Mesendoderm (in vitro differentiated cells): ENCODE data around the gene RECQL5.
A peak's percentile ranks its signal among the peaks of the same experiment; 100 is the strongest.

Experiments used
- DNase-seq: peaks from one replicate; pipeline ENCODE4 v3.0.0; 2013
- H2AK5ac ChIP-seq: 2 replicates; pipeline ENCODE4 v1.6.1; 2013; ENCODE audit warnings: low read length, inconsistent platforms
- H2BK120ac ChIP-seq: 2 replicates; pipeline ENCODE4 v1.6.1; 2013; ENCODE audit warnings: low read depth, mild to moderate bottlenecking, low read length, moderate library complexity, mixed read lengths
- H2BK15ac ChIP-seq: replicated peaks from 2 replicates; pipeline ENCODE4 v1.6.1; 2013; ENCODE audit warnings: low read depth, mild to moderate bottlenecking, moderate library complexity
- H2BK5ac ChIP-seq: 2 replicates; pipeline ENCODE4 v1.6.1; 2013; ENCODE audit warnings: low read length, inconsistent platforms
- H3K18ac ChIP-seq: 2 replicates; pipeline ENCODE4 v1.6.1; 2013; ENCODE audit warnings: mild to moderate bottlenecking, low read length, mixed read lengths
- H3K23ac ChIP-seq: one replicate; pipeline ENCODE4 v1.6.1; 2013; ENCODE audit warnings: low read length
- H3K27ac ChIP-seq: 2 replicates; pipeline ENCODE4 v1.5.1; 2013; ENCODE audit warnings: low read depth, mild to moderate bottlenecking, inconsistent platforms, low read length, moderate library complexity
- H3K27me3 ChIP-seq: 2 replicates; pipeline ENCODE4 v1.6.1; 2013; ENCODE audit warnings: low read length, control low read depth, mild to moderate bottlenecking, inconsistent platforms; ENCODE audit not compliant: insufficient read depth, poor library complexity
- H3K36me3 ChIP-seq: 2 replicates; pipeline ENCODE4 v1.6.1; 2013; ENCODE audit warnings: low read length, inconsistent platforms; ENCODE audit not compliant: control insufficient read depth, insufficient read depth
- H3K4ac ChIP-seq: one replicate; pipeline ENCODE4 v1.6.1; 2013; ENCODE audit warnings: low read depth, mild to moderate bottlenecking, low read length, moderate library complexity
- H3K4me1 ChIP-seq: 2 replicates; pipeline ENCODE4 v1.6.1; 2013; ENCODE audit warnings: low read depth, low read length, inconsistent platforms; ENCODE audit not compliant: control insufficient read depth
- H3K4me2 ChIP-seq: 2 replicates; pipeline ENCODE4 v1.6.1; 2013; ENCODE audit warnings: low read length
- H3K4me3 ChIP-seq: 2 replicates; pipeline ENCODE4 v1.5.1; 2013; ENCODE audit warnings: mild to moderate bottlenecking, low read length
- H3K56ac ChIP-seq: one replicate; pipeline ENCODE4 v1.6.1; 2013; ENCODE audit warnings: low read length
- H3K79me1 ChIP-seq: 2 replicates; pipeline ENCODE4 v1.6.1; 2013; ENCODE audit warnings: low read length, inconsistent platforms
- H3K79me2 ChIP-seq: 2 replicates; pipeline ENCODE4 v1.6.1; 2013; ENCODE audit warnings: mild to moderate bottlenecking, low read length; ENCODE audit not compliant: control insufficient read depth, insufficient read depth
- H3K9ac ChIP-seq: 2 replicates; pipeline ENCODE4 v1.6.1; 2013; ENCODE audit warnings: low read length, inconsistent platforms
- H4K5ac ChIP-seq: one replicate; pipeline ENCODE4 v1.6.1; 2013; ENCODE audit warnings: low read length
- H4K8ac ChIP-seq: one replicate; pipeline ENCODE4 v1.6.1; 2013; ENCODE audit warnings: low read depth, mild to moderate bottlenecking, control low read depth, low read length, moderate library complexity
- WGBS: extraction: QIAGEN DNeasy Blood & Tissue Kit; methylation state at CpG from one replicate; pipeline ENCODE4 v1.1.7; 2013; ENCODE audit warnings: low lambda C conversion rate, missing lambda C conversion rate; ENCODE audit not compliant: insufficient coverage; ENCODE audit errors: extremely low coverage; 5-methylcytosine and 5-hydroxymethylcytosine counted together

The RECQL5 gene

GRCh38 chr17:75672011-75672410 is 5.1 kb upstream of the RECQL5 start:
- no peak overlapping the region for H3K27ac ChIP-seq
- H3K79me2 ChIP-seq: peaks cover 27% of the 10 kb centered on the region
- peaks cover 9% of the 10 kb centered on the region for H3K79me1 ChIP-seq
- no peak overlapping the region for H3K4ac ChIP-seq
- no peaks in the 10 kb centered on the region for H3K4me1 ChIP-seq
- WGBS: no CpG with 5 or more reads among the region's 5 CpGs
- H3K27me3 ChIP-seq: no peaks in the 10 kb centered on the region
- H3K23ac ChIP-seq: no peak overlapping the region
- no peak overlapping the region for H3K4me3 ChIP-seq
- H4K8ac ChIP-seq: no peak overlapping the region
- no peak overlapping the region for H2BK5ac ChIP-seq
- H3K4me2 ChIP-seq: no peak overlapping the region
- no peak overlapping the region for H4K5ac ChIP-seq
- H3K36me3 ChIP-seq: no peaks in the 10 kb centered on the region
- no peak overlapping the region for H3K56ac ChIP-seq
- H2AK5ac ChIP-seq: no peak overlapping the region
- no peak overlapping the region for H2BK15ac ChIP-seq
- H3K9ac ChIP-seq: no peak overlapping the region
- H2BK120ac ChIP-seq: no peak overlapping the region
- H3K18ac ChIP-seq: no peak overlapping the region
- DNase-seq: no peak

GRCh38 chr17:75670868-75671267 is 3.9 kb upstream of the RECQL5 start:
- Histone ChIP-seq H2AK5ac (no peak overlapping the region), H3K4me3 (no peak overlapping the region), H3K27ac (no peak overlapping the region), H4K8ac (no peak overlapping the region), H2BK15ac (no peak overlapping the region), H3K56ac (no peak overlapping the region), H3K9ac (no peak overlapping the region), H3K79me2 (peaks cover 27% of the 10 kb centered on the region), H3K4me1 (no peaks in the 10 kb centered on the region), H3K4me2 (no peak overlapping the region), H2BK120ac (no peak overlapping the region), H4K5ac (no peak overlapping the region), H3K18ac (no peak overlapping the region), H2BK5ac (no peak overlapping the region), H3K36me3 (no peaks in the 10 kb centered on the region), H3K4ac (no peak overlapping the region), H3K79me1 (peaks cover 9% of the 10 kb centered on the region), H3K23ac (no peak overlapping the region), H3K27me3 (no peaks in the 10 kb centered on the region)
- DNase-seq: no peak
- WGBS: no CpG with 5 or more reads among the region's 5 CpGs

GRCh38 chr17:75668489-75668888 is 1.5 kb upstream of the RECQL5 start:
- H3K36me3 ChIP-seq: no peaks in the 10 kb centered on the region
- no peak overlapping the region for H2AK5ac ChIP-seq
- no peaks in the 10 kb centered on the region for H3K27me3 ChIP-seq
- no peak overlapping the region for H4K5ac ChIP-seq
- H3K23ac ChIP-seq: no peak overlapping the region
- H4K8ac ChIP-seq: no peak overlapping the region
- no peak overlapping the region for H3K4me3 ChIP-seq
- H2BK15ac ChIP-seq: no peak overlapping the region
- H3K27ac ChIP-seq: no peak overlapping the region
- H3K79me1 ChIP-seq: peaks cover 9% of the 10 kb centered on the region
- H3K9ac ChIP-seq: peak overlapping the region; percentile 18
- H3K79me2 ChIP-seq: peaks cover 27% of the 10 kb centered on the region
- no peak overlapping the region for H3K18ac ChIP-seq
- no CpG with 5 or more reads among the region's 4 CpGs for WGBS
- no peak for DNase-seq
- H3K4ac ChIP-seq: no peak overlapping the region
- no peak overlapping the region for H3K56ac ChIP-seq
- no peak overlapping the region for H2BK120ac ChIP-seq
- no peak overlapping the region for H2BK5ac ChIP-seq
- H3K4me2 ChIP-seq: no peak overlapping the region
- H3K4me1 ChIP-seq: no peaks in the 10 kb centered on the region

- Histone ChIP-seq H2BK5ac (no peak overlapping the region), H3K4me1 (no peaks in the 10 kb centered on the region), H2BK15ac (no peak overlapping the region), H3K23ac (no peak overlapping the region), H3K36me3 (no peaks in the 10 kb centered on the region), H3K9ac (peak overlapping the region; percentile 85), H3K4me2 (peak overlapping the region; percentile 32), H3K79me1 (peaks cover 9% of the 10 kb centered on the region), H3K4me3 (peak overlapping the region; percentile 83), H3K56ac (peak overlapping the region; percentile 95), H3K18ac (no peak overlapping the region), H4K8ac (no peak overlapping the region), H3K4ac (no peak overlapping the region), H3K27me3 (no peaks in the 10 kb centered on the region), H4K5ac (no peak overlapping the region), H3K79me2 (peaks cover 27% of the 10 kb centered on the region), H2AK5ac (no peak overlapping the region), H2BK120ac (no peak overlapping the region), H3K27ac (no peak overlapping the region)
- DNase-seq: no peak
- no CpG with 5 or more reads among the region's 4 CpGs for WGBS
Measured at GRCh38 chr17:75667825-75668224, 871 bp upstream of the RECQL5 start.

- DNase-seq: no peak
Measured at GRCh38 chr17:75665981-75666380, 973 bp downstream of the RECQL5 start.

GRCh38 chr17:75664099-75664549 is 2.8 kb downstream of the RECQL5 start:
- Histone ChIP-seq H3K4me3 (no peak overlapping the region), H3K79me1 (peaks cover 2% of the 10 kb centered on the region), H3K56ac (no peak overlapping the region), H4K8ac (no peak overlapping the region), H3K4me1 (no peaks in the 10 kb centered on the region), H4K5ac (no peak overlapping the region), H3K27me3 (no peaks in the 10 kb centered on the region), H3K4ac (no peak overlapping the region), H3K4me2 (no peak overlapping the region), H2BK15ac (no peak overlapping the region), H2BK5ac (no peak overlapping the region), H3K36me3 (peaks cover 2% of the 10 kb centered on the region), H3K9ac (no peak overlapping the region), H3K79me2 (peaks cover 16% of the 10 kb centered on the region), H3K18ac (no peak overlapping the region), H3K27ac (no peak overlapping the region), H2BK120ac (no peak overlapping the region), H3K23ac (no peak overlapping the region), H2AK5ac (no peak overlapping the region)
- no CpG with 5 or more reads among the region's 3 CpGs for WGBS
- no peak for DNase-seq

More at GRCh38 chr17:75665981-75666380, 973 bp downstream of the RECQL5 start:
- no peak overlapping the region for H2AK5ac ChIP-seq
- no peak overlapping the region for H3K23ac ChIP-seq
- H3K9ac ChIP-seq: no peak overlapping the region
- no peaks in the 10 kb centered on the region for H3K36me3 ChIP-seq
- H3K27me3 ChIP-seq: no peaks in the 10 kb centered on the region
- H3K79me2 ChIP-seq: peaks cover 25% of the 10 kb centered on the region
- H2BK120ac ChIP-seq: no peak overlapping the region
- no peak overlapping the region for H3K4ac ChIP-seq
- H3K4me2 ChIP-seq: peak overlapping the region; percentile 47
- H4K8ac ChIP-seq: peak overlapping the region; percentile 89
- H2BK15ac ChIP-seq: no peak overlapping the region
- H3K79me1 ChIP-seq: peaks cover 5% of the 10 kb centered on the region
- H3K56ac ChIP-seq: no peak overlapping the region
- no CpG with 5 or more reads among the region's 10 CpGs for WGBS
- no peak overlapping the region for H4K5ac ChIP-seq
- H3K27ac ChIP-seq: no peak overlapping the region
- no peaks in the 10 kb centered on the region for H3K4me1 ChIP-seq
- H2BK5ac ChIP-seq: no peak overlapping the region
- H3K4me3 ChIP-seq: no peak overlapping the region
- H3K18ac ChIP-seq: no peak overlapping the region
